MV-4-11 (cell line): Measurements from ENCODE around the gene S1PR5.
"Not testable (repeated sequence)": the region's sequence is repeated elsewhere in the genome, so short reads cannot be mapped to it uniquely, and the experiment has no call there.

Experiments used
- DNase-seq: peaks from one replicate; lab custom pipeline; 2025; lab: John Stamatoyannopoulos, UW

S1PR5 gene

GRCh38 chr19:10517361-10517759 is at the start of gene S1PR5:
S1PR5 (minus strand) TSS chr19:10517447; CDS start chr19:10515011, 2,436 bp downstream.
- no peak for DNase-seq

DNA sequence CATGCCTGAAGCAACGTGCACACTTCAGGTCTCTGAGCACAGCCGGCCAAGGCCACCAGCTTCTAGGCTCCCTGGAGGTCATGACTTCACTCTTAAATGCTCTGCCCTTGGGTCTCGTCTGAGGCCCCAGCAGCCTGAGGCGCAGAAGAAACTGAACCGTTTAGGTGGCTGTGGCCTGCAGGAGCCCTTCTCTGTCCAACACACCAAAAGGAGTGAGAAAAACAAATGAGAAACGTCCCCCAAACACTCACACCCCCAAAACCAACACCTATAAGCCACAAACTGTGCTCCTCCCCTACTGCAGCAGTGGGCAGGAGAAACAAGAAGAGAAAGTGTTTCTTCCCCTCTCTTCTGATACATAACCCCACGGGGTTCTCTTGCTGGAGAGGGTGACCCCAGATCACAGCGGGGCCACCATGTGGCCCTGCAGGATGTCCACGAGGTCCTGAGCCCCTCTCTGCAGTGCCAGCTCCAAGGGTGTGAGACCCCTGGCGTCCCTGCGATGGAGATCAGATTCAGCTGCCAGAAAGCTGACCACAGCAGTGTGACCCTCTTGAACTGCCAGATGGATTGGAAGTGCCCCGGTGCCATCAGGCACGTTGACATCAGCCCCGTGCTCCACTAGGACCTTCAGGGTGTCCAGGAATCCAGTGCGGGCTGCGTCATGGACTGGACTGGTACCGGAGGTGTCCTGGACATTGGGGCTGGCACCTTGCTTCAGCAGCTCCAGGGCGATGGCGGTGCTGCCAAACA is 49.6 kb upstream of the S1PR5 start:
- DNase-seq = peak; percentile 87

GRCh38 chr19:10566408-10566657 is 49.1 kb upstream of the S1PR5 start:
- no peak for DNase-seq

DNA sequence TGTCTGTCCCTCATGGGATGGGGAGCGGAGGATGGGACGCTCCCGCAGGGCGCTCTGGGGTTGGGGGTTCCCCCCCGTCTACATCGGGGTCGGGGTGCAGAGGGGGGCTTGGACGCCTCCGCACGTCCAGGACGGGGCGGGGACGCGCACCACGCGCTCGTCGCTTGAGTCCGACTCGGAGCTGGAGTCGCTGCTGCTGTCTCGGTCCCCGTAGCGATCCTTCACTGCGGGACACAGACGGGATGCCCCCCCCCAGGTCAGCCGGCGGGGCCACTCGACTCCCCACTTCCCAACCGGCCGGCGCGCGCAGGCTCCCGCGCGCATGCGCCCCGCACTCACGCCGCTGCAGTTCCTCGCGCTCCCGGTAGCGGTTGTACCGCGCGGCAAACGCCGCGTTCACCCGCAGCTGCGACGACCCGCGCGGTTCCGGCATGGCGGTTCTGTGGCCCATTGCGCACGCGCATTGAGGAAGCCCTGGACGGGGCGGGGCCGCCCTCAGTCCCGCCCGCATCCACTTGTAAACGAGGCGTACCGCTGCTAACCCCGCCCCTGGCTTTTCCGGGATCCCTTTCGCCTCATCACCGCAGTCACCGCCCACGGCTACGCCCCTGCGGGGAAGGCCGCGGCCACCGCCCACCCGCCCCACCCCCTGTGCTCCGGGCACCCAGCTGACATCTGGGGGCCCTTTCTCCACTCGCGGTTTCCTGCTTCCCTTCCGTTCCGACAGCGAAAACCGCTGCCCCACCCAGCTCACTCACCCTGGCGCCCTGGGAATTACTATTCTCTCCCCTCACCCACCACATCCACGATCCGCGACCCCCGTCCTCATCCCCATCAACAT is 48.5 kb upstream of the S1PR5 start, which contains the start of gene KRI1:
Gene KRI1 (minus strand): TSS at position 444 of the 841 bp plus-strand sequence. CDS start 11 bp downstream, at position 433.
- DNase-seq = peak; percentile 100

DNA sequence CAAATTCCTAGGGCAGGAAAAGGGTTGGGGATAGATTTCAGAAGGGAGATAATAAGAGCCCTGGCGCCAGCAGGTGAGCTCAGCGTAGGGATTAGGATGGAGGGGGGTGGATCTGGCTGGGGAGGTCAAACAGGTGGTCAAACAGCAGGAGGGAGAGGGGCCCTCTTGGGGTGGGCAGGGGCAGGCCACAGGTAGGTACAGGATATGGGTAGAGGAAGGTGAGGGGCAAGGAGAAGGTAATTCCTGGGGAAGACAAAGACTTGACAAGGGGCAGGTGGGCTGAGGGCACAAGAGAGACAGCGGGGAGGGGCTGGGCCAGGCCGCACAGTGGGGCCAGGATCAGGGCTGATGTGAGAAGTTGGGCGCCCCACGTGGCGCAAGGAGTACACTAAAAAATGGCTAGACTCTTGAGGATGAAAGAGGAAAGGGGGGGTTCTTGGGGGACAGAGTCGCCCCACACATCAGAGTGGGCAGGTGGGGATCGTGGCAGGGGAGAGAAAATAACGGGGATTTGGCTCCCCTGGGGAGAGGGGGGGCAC is 47.9 kb upstream of the S1PR5 start:
- peak; percentile 73 for DNase-seq

DNA sequence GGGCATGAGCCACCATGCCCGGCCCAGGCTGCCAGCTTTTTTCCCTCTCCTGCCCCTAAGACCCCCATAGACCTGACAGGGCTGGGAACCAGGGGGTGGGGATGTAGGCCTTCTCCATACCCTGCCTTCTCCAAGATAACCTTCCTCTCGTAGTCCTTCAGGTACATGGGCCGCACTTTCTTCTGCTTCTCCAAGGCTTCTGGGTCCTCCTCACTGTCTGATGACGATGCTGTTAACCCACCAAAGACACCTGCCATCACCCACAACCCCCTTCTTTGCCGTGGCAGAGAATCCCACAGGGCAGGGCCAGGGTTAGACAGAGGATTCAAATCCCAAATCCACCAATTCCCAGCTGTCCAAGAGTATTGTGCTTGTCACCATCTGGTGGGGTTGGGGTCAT is 45.4 kb upstream of the S1PR5 start:
- no peak for DNase-seq

- no peak for DNase-seq
Measured at GRCh38 chr19:10560154-10560553, 42.9 kb upstream of the S1PR5 start.

- DNase-seq = no peak
Measured at GRCh38 chr19:10557603-10558197, 40.5 kb upstream of the S1PR5 start.

GRCh38 chr19:10555610-10555973 is 38.3 kb upstream of the S1PR5 start:
- DNase-seq = peak; percentile 52

DNA sequence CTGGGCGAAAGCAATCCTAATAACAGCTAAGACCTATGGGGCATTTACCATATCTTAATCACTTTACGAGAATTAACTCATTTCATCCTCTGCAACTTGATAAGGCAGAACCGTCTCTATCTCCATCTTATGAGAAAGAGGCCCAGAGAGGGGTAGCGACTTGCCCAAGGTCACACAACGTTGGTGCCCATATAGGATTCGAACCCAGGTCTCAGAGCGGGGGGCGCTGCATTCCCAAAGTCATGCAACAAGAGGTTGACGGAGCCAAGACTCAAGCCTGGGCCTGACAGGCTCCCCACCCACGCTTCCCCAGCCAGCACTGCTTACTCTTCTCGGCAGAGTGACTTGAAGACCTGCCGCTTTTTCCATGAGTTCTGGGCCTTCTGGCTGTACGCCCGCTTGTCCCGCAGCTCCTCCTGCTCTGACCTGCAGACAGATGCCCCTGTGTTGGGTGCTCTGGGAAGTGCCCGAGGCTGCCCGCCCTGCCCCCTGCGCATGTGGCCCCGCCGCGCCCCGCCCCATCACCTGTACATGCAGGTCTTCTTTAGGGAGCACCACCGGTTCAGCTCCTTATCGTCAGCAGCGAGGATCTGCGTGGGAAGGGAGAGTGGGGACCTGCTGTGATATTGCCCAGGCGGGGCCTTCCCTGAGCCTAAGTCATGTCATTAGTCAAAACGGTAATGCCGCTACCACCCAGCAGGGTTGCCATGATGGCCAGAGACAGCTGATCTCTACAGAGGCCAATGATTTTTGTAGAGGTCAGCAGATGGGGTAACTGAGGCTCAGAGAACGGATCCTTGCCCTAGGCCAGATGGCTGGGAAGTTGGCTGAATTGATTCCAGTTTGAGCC is 37.7 kb upstream of the S1PR5 start:
- no peak for DNase-seq

- peak; percentile 84 for DNase-seq
Measured at GRCh38 chr19:10553943-10554381, 36.7 kb upstream of the S1PR5 start.

- DNase-seq = peak; percentile 50
Measured at GRCh38 chr19:10553087-10553667, 35.9 kb upstream of the S1PR5 start.

GRCh38 chr19:10552510-10553053 is 35.3 kb upstream of the S1PR5 start:
- DNase-seq = peak; percentile 47

GRCh38 chr19:10551698-10552301 is 34.6 kb upstream of the S1PR5 start:
- DNase-seq = peak; percentile 89

DNA sequence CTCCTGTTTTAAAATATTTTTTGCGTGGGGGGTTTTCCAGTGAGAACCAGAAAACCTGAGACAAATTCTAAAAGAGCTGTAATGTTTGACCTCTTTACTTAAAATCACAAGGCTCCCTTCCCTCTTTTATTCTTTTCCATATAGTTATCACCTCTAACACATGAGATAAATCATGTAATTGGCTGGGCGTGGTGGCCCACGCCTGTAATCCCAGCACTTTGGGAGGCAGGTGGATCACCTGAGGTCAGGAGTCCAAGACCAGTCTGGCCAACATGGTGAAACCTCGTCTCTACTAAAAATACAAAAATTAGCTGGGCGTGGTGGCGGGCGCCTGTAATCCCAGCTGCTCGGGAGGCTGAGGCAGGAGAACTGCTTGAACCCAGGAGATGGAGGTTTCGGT is 33.8 kb upstream of the S1PR5 start:
- not testable (repeated sequence) for DNase-seq

DNA sequence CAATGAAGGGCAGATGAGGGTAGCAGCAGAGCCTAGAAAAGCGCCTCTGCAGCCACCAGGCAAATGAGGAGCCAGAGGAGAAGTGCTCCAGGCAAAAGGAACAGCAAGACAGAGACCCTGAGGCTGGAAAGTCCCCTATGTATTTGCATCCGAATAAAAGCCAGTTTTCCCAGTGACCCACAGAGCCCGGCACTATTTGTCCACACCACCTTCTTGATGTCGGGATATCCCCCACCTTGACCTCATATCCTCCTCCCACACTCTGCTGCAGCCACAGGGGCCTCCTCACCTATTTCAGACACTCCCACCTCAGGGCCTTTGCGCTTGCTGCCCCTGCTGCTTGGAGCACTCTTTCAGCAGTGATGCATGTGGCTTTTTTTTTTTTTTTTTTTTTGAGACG is 33.1 kb upstream of the S1PR5 start:
- DNase-seq = no peak

DNA sequence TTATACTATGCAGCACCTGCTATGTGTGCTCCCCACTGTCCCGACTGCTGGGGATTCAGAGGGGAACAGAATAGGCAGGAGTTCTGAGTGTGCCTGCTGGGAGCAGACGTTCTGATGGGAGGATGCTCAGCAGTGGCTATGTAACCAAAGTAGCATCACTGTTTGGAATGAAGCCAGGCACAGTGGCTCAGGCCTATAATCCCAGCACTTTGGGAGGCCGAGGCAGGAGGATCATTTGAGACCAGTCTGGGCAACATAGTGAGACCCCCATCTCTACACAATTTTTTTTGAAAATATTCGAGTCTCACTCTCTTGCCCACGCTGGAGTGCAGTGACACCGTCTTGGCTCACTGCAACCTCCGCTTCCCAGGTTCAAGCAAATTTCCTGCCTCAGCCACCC is 32.5 kb upstream of the S1PR5 start:
- DNase-seq = no peak

GRCh38 chr19:10548746-10549276 is 31.6 kb upstream of the S1PR5 start:
- no peak for DNase-seq

DNA sequence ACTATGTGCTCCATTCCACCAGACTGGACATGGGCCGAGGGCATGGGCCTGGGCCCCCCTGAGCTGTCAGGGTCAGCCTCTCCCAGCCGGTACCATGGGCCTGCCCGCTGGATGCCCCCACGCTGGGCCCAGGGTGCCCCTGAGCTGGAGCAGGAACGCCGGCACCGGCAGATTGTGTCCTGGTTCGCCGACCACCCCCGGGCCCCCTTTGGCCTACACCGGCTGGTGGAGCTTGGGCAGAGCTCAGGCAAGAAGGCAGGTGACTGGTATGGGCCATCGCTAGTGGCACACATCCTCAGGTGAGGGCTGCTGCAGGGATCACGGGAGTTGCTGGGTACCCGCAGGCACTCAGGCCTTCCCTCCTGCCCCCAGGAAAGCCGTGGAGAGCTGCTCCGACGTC is 29.6 kb upstream of the S1PR5 start:
- DNase-seq = no peak

DNA sequence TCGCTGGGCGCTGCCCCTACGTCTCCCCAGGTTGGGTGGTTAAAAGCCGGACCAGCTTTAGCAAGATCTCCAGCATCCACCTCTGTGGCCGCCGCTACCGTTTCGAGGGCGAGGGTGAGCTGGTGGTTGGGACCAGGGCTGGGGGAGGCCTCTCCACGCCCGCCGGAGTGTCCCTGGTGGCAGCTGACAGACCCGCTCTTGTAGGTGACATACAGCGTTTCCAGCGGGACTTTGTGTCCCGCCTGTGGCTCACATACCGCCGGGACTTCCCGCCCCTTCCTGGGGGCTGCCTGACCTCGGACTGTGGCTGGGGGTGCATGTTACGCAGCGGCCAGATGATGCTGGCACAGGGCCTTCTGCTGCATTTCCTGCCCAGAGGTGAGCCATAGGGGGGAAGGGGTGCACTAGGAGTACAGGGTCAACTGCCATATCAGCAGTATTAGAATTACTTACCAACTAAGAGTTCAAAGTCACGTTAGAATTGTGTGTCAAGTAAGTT is 27.6 kb upstream of the S1PR5 start:
- peak; percentile 18 for DNase-seq
